Tibial artery (tissue), 4 donors: ENCODE measurements around the gene ABLIM2.
A peak's percentile ranks its signal among the peaks of the same experiment; 100 is the strongest.

ENCODE experiments used
- DNase-seq, 2 donors: peaks; one replicate each; pipeline ENCODE4 v3.0.0-alpha.2; 2019
- H3K27ac ChIP-seq, 2 donors: fragments of 200-600 bp; sonication (generic) in 1 of 2; 1 replicate in 1 of 2; 2 replicates in 1 of 2; pipeline ENCODE4 v1.5.1; 2018 to 2019; ENCODE audit warnings: mild to moderate bottlenecking in 1 of 2
- H3K27me3 ChIP-seq, 2 donors: fragments of 200-600 bp; sonication (generic) in 1 of 2; one replicate each; pipeline versions ENCODE4 v1.5.1 to v1.6.0; 2016 to 2019
- H3K36me3 ChIP-seq, 3 donors: fragments of 200-600 bp; sonication (generic) in 2 of 3; one replicate each; pipeline ENCODE4 v1.5.1; 2016 to 2019; ENCODE audit warnings: mild to moderate bottlenecking in 2 of 3
- H3K4me1 ChIP-seq, 4 donors: fragments of 200-600 bp; sonication (generic) in 2 of 4; 1 replicate in 3 of 4; 2 replicates in 1 of 4; pipeline ENCODE4 v1.5.1; 2016 to 2019
- H3K4me3 ChIP-seq, 2 donors: fragments of 200-600 bp; sonication (generic) in 1 of 2; 1 replicate in 1 of 2; 2 replicates in 1 of 2; pipeline ENCODE4 v1.5.1; 2018 to 2019; ENCODE audit warnings: mild to moderate bottlenecking in 2 of 2
- H3K9me3 ChIP-seq, 3 donors: fragments of 200-600 bp; sonication (generic) in 1 of 3; one replicate each; pipeline ENCODE4 v1.5.1; 2016 to 2019
- intact Hi-C: fragments of 100-400 bp; cut with DNase I; formaldehyde crosslinking; loops from one replicate; pipeline ENCODE4 v1.15.0; 2023; ENCODE audit warnings: low total_unique reads
- TF ChIP-seq, protein P1 (sequence below), 2 experiments: fragments of 200-600 bp in 1 of 2; fragments of 450-650 bp in 1 of 2; IDR thresholded peaks; one replicate each; pipeline ENCODE4 v1.5.1; 2017 to 2019; ENCODE audit warnings: antibody characterized with exemption in 2 of 2, mild to moderate bottlenecking in 1 of 2, moderate library complexity in 1 of 2

ABLIM2 gene

DNA sequence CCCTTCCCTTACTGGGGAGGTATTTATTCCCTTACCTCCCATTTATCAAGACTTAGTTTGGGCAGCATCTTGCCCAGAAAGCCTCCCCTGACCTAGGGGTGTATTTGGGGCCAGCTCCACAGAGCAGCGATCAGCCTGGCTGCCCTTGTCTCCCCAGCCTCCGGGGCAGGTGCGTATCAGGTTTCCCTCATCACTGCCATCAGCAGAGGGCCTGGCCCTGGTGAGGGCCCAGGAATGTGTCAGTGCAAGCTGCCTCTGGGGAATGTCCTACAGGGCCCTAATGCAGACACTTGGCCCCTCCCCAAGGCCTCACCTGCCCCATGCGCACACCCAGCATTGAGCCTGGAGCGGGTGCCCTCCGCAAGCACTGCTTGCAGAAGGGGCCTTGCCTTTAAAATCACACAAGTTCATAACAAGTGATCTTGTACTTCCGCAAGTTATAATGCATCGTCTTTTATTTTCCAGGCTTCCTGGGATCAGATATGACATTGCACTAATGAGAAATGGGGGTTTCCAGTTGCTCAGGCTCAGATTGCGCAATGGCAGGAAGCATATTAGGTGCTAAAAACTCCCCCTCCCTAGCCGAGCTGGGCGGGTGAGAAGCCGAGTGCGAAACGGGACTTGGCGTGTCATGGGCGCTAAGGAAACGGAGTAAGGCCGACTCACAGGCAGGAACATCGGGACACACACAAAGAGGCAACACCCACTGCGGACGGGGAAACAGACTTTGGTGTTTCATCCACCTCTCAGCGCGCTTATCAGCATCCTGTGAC, 193.5 kb downstream of the ABLIM2 start:
- Histone ChIP-seq H3K4me3 (no peak overlapping the region), H3K9me3 (no peaks in the 10 kb centered on the region), H3K27me3 (no peaks in the 10 kb centered on the region), H3K27ac (no peak overlapping the region), H3K36me3 (no peaks in the 10 kb centered on the region), H3K4me1 (peaks cover 0 to 41% (median 25%) of the 10 kb centered on the region in 4 donors)
- intact Hi-C loops = no loop called here
- no peak for DNase-seq
- TF ChIP-seq, protein P1, sequence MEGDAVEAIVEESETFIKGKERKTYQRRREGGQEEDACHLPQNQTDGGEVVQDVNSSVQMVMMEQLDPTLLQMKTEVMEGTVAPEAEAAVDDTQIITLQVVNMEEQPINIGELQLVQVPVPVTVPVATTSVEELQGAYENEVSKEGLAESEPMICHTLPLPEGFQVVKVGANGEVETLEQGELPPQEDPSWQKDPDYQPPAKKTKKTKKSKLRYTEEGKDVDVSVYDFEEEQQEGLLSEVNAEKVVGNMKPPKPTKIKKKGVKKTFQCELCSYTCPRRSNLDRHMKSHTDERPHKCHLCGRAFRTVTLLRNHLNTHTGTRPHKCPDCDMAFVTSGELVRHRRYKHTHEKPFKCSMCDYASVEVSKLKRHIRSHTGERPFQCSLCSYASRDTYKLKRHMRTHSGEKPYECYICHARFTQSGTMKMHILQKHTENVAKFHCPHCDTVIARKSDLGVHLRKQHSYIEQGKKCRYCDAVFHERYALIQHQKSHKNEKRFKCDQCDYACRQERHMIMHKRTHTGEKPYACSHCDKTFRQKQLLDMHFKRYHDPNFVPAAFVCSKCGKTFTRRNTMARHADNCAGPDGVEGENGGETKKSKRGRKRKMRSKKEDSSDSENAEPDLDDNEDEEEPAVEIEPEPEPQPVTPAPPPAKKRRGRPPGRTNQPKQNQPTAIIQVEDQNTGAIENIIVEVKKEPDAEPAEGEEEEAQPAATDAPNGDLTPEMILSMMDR (IDR thresholded peaks at IDR 0.05) = no peak

DNA sequence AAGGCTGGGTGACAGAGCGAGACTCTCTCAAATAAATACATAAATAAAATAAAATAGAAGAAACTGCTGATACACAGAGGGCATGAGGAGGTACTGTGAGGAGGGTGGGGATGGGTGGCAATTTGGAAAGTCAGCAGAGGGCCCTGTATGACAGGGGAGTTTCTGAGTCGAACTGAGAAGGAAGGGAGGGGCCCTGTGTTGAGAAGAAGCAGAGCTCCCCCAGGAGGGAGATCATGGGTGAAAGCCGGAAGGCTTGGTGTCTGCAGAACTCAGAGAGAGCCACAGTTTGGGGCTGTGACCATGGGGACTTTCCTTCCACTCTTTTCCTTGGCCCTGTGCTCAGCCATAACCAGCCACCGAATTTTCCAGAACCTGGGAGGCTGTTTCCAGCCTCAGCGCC, 194.2 kb downstream of the ABLIM2 start:
- no peak for DNase-seq
- intact Hi-C loops = no loop called here
- Histone ChIP-seq H3K4me1 (peaks cover 0 to 40% (median 21%) of the 10 kb centered on the region in 4 donors), H3K4me3 (no peak overlapping the region), H3K27me3 (no peaks in the 10 kb centered on the region), H3K27ac (no peak overlapping the region), H3K9me3 (no peaks in the 10 kb centered on the region), H3K36me3 (no peaks in the 10 kb centered on the region)
- TF ChIP-seq, protein P1 (IDR thresholded peaks at IDR 0.05) = no peak

DNA sequence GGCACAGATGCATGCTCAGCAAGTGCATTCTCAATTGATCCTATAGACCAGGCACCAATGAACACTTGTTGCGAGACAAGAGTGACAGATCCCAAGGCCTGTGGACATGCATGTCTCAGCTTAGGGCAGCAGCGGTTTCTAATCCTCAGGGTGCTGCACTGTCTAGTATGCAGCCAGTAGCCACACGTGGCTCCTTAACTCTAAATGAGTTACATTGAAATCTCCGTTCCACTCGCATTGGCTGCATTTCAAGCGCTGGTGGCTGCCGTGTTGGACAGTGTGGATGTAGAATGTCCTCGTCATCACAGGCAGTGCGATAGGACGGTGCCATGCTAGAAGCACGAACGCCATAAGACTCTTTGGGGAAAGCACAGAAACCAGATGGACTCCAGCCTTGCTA, 194.9 kb downstream of the ABLIM2 start:
- Histone ChIP-seq H3K9me3 (no peaks in the 10 kb centered on the region), H3K4me3 (no peak overlapping the region), H3K36me3 (no peaks in the 10 kb centered on the region), H3K4me1 (peaks cover 0 to 32% (median 17%) of the 10 kb centered on the region in 4 donors), H3K27ac (no peak overlapping the region), H3K27me3 (no peaks in the 10 kb centered on the region)
- no peak for DNase-seq
- TF ChIP-seq, protein P1 (IDR thresholded peaks at IDR 0.05) = no peak
- intact Hi-C loops = no loop called here

DNA sequence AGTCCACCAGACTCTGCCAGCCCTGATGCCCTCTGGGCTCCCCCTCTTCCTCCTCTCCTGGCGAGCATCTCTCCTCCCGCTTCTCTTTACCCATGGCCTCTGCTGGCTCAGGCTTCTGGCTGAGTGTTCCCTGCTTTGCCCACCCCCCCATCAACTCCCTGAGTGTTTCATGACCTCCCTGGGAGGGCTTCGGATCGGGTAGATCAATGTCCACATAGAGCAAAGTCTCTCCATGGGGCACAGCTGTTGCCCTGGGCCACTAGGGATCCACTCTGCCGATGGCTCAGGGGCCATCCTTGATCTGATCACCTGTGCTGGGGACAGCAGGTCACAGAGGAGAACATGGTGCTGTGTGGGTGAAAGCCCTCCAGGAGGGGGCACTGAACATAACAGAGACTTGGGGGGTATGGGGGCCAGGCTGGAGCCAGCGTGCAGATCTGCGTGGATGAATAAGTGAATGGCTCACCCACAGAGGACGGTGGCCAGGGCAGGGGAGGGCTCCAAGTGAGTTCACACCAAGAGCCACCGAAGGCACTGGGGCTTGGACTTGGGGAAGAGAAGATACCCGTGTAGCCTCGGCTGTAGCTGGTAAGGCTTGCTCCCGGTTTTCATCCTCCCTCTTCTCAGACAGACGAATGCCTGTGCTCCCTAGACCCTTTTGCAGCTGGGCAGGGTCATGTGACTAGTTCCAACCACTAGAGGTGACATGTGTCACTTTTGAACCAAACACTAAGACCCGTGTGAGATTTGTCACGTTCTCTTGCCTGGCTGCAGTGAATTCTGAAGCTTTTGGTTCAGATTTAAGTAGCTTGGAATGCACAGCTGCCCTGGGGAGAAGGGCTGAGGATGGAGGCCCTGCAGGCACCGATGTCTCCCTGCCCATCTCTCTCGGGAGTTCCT, 195.8 kb downstream of the ABLIM2 start:
- H3K36me3 ChIP-seq = no peaks in the 10 kb centered on the region
- H3K27ac ChIP-seq = no peak overlapping the region
- no peaks in the 10 kb centered on the region for H3K9me3 ChIP-seq
- no peaks in the 10 kb centered on the region for H3K27me3 ChIP-seq
- DNase-seq = no peak
- H3K4me1 ChIP-seq = peaks cover 0 to 24% (median 17%) of the 10 kb centered on the region in 4 donors
- TF ChIP-seq, protein P1 (IDR thresholded peaks at IDR 0.05) = no peak
- intact Hi-C loops = no loop called here
- H3K4me3 ChIP-seq = no peak overlapping the region

DNA sequence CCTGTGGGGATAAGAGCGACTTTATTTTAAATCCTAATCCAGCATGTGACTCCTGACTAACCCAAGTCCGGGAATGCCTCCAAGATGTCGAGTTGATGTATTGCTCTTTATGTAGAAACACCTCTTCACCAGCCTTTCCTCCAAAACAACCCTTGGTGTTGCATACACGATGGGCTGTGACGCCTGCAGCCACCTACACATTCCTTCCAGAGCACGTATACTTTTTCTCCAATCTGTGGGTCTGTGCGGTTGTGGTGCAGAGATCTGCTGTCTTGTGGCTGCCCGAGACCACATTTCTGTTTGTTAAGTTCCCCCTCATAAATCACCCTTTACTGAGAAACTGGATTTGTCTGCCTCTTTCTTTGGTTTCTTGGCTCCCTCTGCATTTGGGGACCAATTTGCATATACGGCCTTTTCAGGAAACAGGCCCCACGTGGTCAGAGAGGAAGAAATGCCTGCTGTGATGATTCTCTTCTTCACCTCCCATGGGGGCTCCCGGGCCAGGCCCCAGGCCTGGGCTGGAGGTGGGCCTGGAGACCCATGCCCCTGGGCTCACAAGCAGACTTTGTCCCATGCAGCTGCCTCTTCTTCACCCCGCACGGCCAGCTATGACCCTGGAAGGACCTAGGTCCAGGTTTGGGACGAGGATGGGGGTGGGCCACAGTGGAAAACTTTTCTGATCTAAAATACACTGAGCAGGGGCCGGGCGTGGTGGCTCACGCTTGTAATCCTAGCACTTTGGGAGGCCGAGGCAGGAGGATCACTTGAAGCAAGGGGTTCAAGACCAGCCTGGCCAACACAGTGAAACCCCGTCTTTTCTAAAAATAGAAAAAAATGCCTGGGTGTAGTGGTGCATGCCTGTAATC, 197.6 kb downstream of the ABLIM2 start:
- H3K27me3 ChIP-seq = no peaks in the 10 kb centered on the region
- DNase-seq = peak in 1 of 2 donors; percentile 65
- H3K4me3 ChIP-seq = no peak overlapping the region
- H3K27ac ChIP-seq = peak overlapping the region; percentile 62 to 70
- H3K36me3 ChIP-seq = no peaks in the 10 kb centered on the region
- TF ChIP-seq, protein P1 (IDR thresholded peaks at IDR 0.05) = peak in 1 of 2 experiments; percentile 13
- peaks cover 0 to 23% (median 19%) of the 10 kb centered on the region in 4 donors for H3K4me1 ChIP-seq
- intact Hi-C loops = no loop called here
- H3K9me3 ChIP-seq = no peaks in the 10 kb centered on the region
